ENCODE results near the gene AKR1A1.
"Not testable (repeated sequence)": the region's sequence is repeated elsewhere in the genome, so short reads cannot be mapped to it uniquely, and the experiment has no call there.

Gene AKR1A1

GRCh38 chr1:45594412-45594811 is 43.8 kb downstream of the AKR1A1 start:
- DNase-seq (ENCODE audit: low read depth in 1 of 2, low spot score in 1 of 2): no peak
- Histone ChIP-seq H3K27me3 (ENCODE audit: insufficient read depth, poor library complexity, severe bottlenecking) (no peaks in the 10 kb centered on the region), H3K4me3 (replicated peaks; ENCODE audit: insufficient read depth, low read length) (no peak overlapping the region), H3K27ac (replicated peaks) (no peak overlapping the region)
- TF ChIP-seq SPI1 (IDR thresholded peaks at IDR 0.05; ENCODE audit: borderline replicate concordance, low read depth): no peak
- TF ChIP-seq CTCF (IDR thresholded peaks at IDR 0.05; ENCODE audit: insufficient read depth, low read length): no peak
- no peak for TF ChIP-seq GABPA (IDR thresholded peaks at IDR 0.05; ENCODE audit: low read depth)
- TF ChIP-seq REST (IDR thresholded peaks at IDR 0.05; ENCODE audit: insufficient replicate concordance, low read depth): no peak
- TF ChIP-seq POLR2AphosphoS5 (IDR thresholded peaks at IDR 0.05; ENCODE audit: low read depth): no peak

- DNase-seq (ENCODE audit: low read depth in 1 of 2, low spot score in 1 of 2); H3K4me3 ChIP-seq (replicated peaks; ENCODE audit: insufficient read depth, low read length); H3K27ac ChIP-seq (replicated peaks); H3K27me3 ChIP-seq (ENCODE audit: insufficient read depth, poor library complexity, severe bottlenecking): not testable (repeated sequence)
These were observed 46.1 kb downstream of the AKR1A1 start for GRCh38 chr1:45596765-45597164.

- no peak for DNase-seq (ENCODE audit: low read depth in 1 of 2, low spot score in 1 of 2)
- Histone ChIP-seq H3K27ac (replicated peaks) (no peak overlapping the region), H3K27me3 (ENCODE audit: insufficient read depth, poor library complexity, severe bottlenecking) (no peaks in the 10 kb centered on the region), H3K4me3 (replicated peaks; ENCODE audit: insufficient read depth, low read length) (no peak overlapping the region)
- TF ChIP-seq GABPA (IDR thresholded peaks at IDR 0.05; ENCODE audit: low read depth): no peak
- TF ChIP-seq CTCF (IDR thresholded peaks at IDR 0.05; ENCODE audit: insufficient read depth, low read length): no peak
- TF ChIP-seq REST (IDR thresholded peaks at IDR 0.05; ENCODE audit: insufficient replicate concordance, low read depth): no peak
- TF ChIP-seq SPI1 (IDR thresholded peaks at IDR 0.05; ENCODE audit: borderline replicate concordance, low read depth): no peak
- no peak for TF ChIP-seq POLR2AphosphoS5 (IDR thresholded peaks at IDR 0.05; ENCODE audit: low read depth)
These were observed 53.6 kb downstream of the AKR1A1 start for GRCh38 chr1:45604239-45604638.

GRCh38 chr1:45607404-45608074 is 56.9 kb downstream of the AKR1A1 start:
- no peak overlapping the region for H3K27ac ChIP-seq (replicated peaks)

More at GRCh38 chr1:45607404-45608074, 56.9 kb downstream of the AKR1A1 start:
- no peak for DNase-seq (ENCODE audit: low read depth in 1 of 2, low spot score in 1 of 2)
- Histone ChIP-seq H3K4me3 (replicated peaks; ENCODE audit: insufficient read depth, low read length) (no peak overlapping the region), H3K27me3 (ENCODE audit: insufficient read depth, poor library complexity, severe bottlenecking) (no peaks in the 10 kb centered on the region)
- TF ChIP-seq GABPA (IDR thresholded peaks at IDR 0.05; ENCODE audit: low read depth): no peak
- TF ChIP-seq CTCF (IDR thresholded peaks at IDR 0.05; ENCODE audit: insufficient read depth, low read length): no peak
- no peak for TF ChIP-seq POLR2AphosphoS5 (IDR thresholded peaks at IDR 0.05; ENCODE audit: low read depth)
- no peak for TF ChIP-seq SPI1 (IDR thresholded peaks at IDR 0.05; ENCODE audit: borderline replicate concordance, low read depth)
- no peak for TF ChIP-seq REST (IDR thresholded peaks at IDR 0.05; ENCODE audit: insufficient replicate concordance, low read depth)
